ENCODE measurements around the gene UBAP2L. TPM values are rescaled to one million over a fixed set of nuclear protein-coding genes. Genes with fewer than 3 reads are reported as not detected.
A peak's percentile ranks its signal among the peaks of the same experiment; 100 is the strongest.

UBAP2L gene
- total RNA-seq, 4 donors from 2014 or later = 71.6 to 79.9 (median 75.1) TPM

DNA sequence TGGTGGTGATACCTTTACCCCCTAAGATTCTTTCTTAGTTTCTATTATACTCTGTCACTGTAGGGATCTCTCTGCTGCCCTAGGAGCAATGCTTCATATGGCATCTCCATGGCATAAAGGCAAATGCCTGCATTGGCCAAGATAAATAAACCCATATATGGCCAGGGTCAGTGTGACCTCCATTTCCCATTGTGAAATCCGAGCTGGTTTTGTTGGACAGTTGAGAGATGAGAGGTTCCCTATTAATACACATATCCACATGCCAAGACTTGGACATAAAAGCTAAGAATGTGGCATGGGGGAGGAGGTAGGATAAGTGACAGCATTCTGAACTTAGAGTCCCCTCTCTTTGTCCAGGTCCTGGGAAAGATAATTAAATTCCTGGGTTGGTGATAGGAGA is 30.2 kb upstream of the UBAP2L start:
- TF ChIP-seq, protein P1, sequence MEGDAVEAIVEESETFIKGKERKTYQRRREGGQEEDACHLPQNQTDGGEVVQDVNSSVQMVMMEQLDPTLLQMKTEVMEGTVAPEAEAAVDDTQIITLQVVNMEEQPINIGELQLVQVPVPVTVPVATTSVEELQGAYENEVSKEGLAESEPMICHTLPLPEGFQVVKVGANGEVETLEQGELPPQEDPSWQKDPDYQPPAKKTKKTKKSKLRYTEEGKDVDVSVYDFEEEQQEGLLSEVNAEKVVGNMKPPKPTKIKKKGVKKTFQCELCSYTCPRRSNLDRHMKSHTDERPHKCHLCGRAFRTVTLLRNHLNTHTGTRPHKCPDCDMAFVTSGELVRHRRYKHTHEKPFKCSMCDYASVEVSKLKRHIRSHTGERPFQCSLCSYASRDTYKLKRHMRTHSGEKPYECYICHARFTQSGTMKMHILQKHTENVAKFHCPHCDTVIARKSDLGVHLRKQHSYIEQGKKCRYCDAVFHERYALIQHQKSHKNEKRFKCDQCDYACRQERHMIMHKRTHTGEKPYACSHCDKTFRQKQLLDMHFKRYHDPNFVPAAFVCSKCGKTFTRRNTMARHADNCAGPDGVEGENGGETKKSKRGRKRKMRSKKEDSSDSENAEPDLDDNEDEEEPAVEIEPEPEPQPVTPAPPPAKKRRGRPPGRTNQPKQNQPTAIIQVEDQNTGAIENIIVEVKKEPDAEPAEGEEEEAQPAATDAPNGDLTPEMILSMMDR (IDR thresholded peaks at IDR 0.05) = no peak
- no peak for TF ChIP-seq POLR2A (IDR thresholded peaks at IDR 0.05)
- TF ChIP-seq POLR2AphosphoS5 (IDR thresholded peaks at IDR 0.05) = no peak
- TF ChIP-seq EP300 (IDR thresholded peaks at IDR 0.05) = no peak
- 0% methylated on average over 1 of the region's 1 CpG; no CpG with 5 or more reads in 1 of the 2 donors for WGBS, 2 donors (ENCODE audit: low coverage in 1 of 2)
- Histone ChIP-seq H3K27ac (peak overlapping the region in 3 of 4 donors; percentile 26 to 58 (median 53)), H3K27me3 (no peaks in the 10 kb centered on the region), H3K4me3 (no peak overlapping the region), H3K4me1 (peaks cover 0 to 9% (median 0%) of the 10 kb centered on the region in 3 donors), H3K36me3 (no peaks in the 10 kb centered on the region), H3K9me3 (no peaks in the 10 kb centered on the region)
- ATAC-seq = peak; percentile 61

DNA sequence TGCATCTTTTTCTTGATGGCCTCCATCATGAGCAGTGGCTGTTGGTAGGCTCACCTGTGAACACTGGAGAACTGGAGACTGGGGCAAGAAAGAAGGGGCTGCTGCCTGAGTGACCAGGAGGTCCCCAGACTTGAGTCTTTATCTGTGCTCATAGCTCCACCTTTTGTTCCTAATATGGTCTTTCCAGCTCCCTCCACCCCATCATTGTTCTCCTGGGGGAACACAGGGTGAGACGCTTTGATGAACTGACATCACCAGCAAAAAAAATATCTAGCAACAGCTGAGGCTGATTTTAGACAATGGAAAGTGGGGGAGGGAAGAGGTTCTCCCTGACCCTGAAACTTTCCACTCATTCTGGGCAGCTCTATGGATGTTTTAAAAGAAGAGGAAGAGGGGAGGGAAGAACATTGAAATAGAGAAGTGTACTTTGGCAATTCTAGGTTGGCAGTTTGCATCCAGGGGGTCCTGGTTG is 28.7 kb upstream of the UBAP2L start, which contains the start of gene TPM3:
TSS of gene TPM3 (minus strand) at position 111 of the 472 bp plus-strand sequence. CDS start at position 29, 82 bp downstream.
- H3K27me3 ChIP-seq = no peaks in the 10 kb centered on the region
- no peak for ATAC-seq
- H3K9me3 ChIP-seq = no peaks in the 10 kb centered on the region
- peak within 1 kb of the TSS in 3 of 4 donors; percentile 26 to 58 (median 53) for H3K27ac ChIP-seq
- TF ChIP-seq, protein P1 (IDR thresholded peaks at IDR 0.05) = no peak
- TF ChIP-seq EP300 (IDR thresholded peaks at IDR 0.05) (no peak), POLR2A (IDR thresholded peaks at IDR 0.05) (no peak), POLR2AphosphoS5 (IDR thresholded peaks at IDR 0.05) (no peak)
- H3K36me3 ChIP-seq = no peaks in the 10 kb centered on the region
- H3K4me1 ChIP-seq = peaks cover 0 to 9% (median 0%) of the 10 kb centered on the region in 3 donors
- 20% methylated on average over 1 of the region's 1 CpG for WGBS, 2 donors (ENCODE audit: low coverage in 1 of 2)
- H3K4me3 ChIP-seq = no peak within 1 kb of the TSS

DNA sequence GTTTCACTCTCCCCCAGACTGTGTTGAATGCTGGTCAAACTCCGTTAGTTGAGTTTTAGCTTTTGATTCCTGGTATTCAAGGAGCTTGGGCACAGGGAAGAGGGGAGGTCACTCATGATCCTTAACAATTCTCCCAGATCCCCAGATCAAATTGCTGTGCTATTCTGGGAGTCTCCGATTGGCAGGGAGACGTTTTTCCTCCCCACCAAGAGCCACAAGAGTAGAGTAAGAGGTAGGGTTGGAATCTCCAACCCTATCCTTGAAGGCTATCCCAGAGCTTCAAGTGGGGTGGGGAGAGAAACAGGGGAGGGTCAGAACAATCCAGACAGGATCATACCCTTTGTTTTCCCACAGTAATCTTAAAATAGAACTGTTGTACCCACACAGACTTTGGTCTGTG is 28.3 kb upstream of the UBAP2L start:
- Histone ChIP-seq H3K4me3 (no peak overlapping the region), H3K4me1 (peaks cover 0 to 9% (median 0%) of the 10 kb centered on the region in 3 donors)

DNA sequence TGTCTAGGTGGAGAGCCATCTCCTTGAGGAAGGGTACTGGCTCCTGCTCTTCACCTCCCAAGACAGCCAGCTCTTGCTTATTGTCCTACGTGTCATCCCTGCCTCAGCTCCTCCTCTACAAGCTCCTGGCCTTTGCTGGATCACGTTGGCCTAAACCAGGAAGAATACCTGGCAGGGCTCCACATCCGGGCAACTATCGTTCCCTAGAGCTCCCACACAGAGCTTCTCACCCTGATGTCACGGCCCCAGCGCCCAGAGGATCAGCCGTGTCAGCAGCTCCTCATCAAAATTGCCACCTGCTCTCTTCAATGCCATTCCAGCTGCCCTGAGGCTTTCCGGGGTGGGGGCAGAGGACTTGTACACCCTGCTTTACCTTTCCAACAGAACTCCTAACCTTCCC is 26.9 kb upstream of the UBAP2L start:
- Histone ChIP-seq H3K27me3 (no peaks in the 10 kb centered on the region), H3K27ac (no peak overlapping the region), H3K9me3 (no peaks in the 10 kb centered on the region), H3K36me3 (no peaks in the 10 kb centered on the region), H3K4me3 (no peak overlapping the region), H3K4me1 (peaks cover 0 to 11% (median 0%) of the 10 kb centered on the region in 3 donors)
- WGBS, 2 donors (ENCODE audit: low coverage in 1 of 2) = 61 to 90% methylated on average over 2 to 5 of the region's 8 CpGs
- TF ChIP-seq POLR2A (IDR thresholded peaks at IDR 0.05) (no peak), POLR2AphosphoS5 (IDR thresholded peaks at IDR 0.05) (no peak)
- TF ChIP-seq, protein P1 (IDR thresholded peaks at IDR 0.05) = no peak
- no peak for ATAC-seq

More for the DNA sequence above, 28.3 kb upstream of the UBAP2L start:
- Histone ChIP-seq H3K27ac (no peak overlapping the region), H3K27me3 (no peaks in the 10 kb centered on the region), H3K36me3 (no peaks in the 10 kb centered on the region), H3K9me3 (no peaks in the 10 kb centered on the region)
- WGBS, 2 donors (ENCODE audit: low coverage in 1 of 2) = 61 to 67% methylated on average over 3 of the region's 3 CpGs
- TF ChIP-seq EP300 (IDR thresholded peaks at IDR 0.05) (no peak), POLR2AphosphoS5 (IDR thresholded peaks at IDR 0.05) (no peak), POLR2A (IDR thresholded peaks at IDR 0.05) (no peak)
- TF ChIP-seq, protein P1 (IDR thresholded peaks at IDR 0.05) = no peak
- ATAC-seq = no peak

All from gastroesophageal sphincter (tissue), 4 donors.